RWPE1 (cell line): Measurements from ENCODE around the gene HORMAD2.

ENCODE experiments used
- CTCF ChIA-PET: fragments of 350-600 bp; sonication (Branson Sonifier 250); formaldehyde crosslinking; extraction: SDS; loops from one replicate; lab custom pipeline; 2021; lab: Yijun Ruan, JAX
- POLR2A ChIA-PET: fragments of 400-600 bp; formaldehyde crosslinking; extraction: SDS; loops from one replicate; lab custom pipeline; 2020; ENCODE audit warnings: antibody characterized with exemption; ENCODE audit not compliant: low non-redundant PET; lab: Yijun Ruan, JAX
- DNase-seq: peaks from one replicate; pipeline ENCODE4 v3.0.0; 2012; ENCODE audit warnings: low spot score
- H3K27ac ChIP-seq: fragments of 450-650 bp; 2 replicates; pipeline ENCODE4 v1.5.1; 2017
- TF ChIP-seq, protein P1 (sequence below): fragments of 450-650 bp; conservative IDR thresholded peaks from 2 replicates; pipeline ENCODE4 v1.5.1; 2017; ENCODE audit warnings: low read depth, mild to moderate bottlenecking

Gene HORMAD2

DNA sequence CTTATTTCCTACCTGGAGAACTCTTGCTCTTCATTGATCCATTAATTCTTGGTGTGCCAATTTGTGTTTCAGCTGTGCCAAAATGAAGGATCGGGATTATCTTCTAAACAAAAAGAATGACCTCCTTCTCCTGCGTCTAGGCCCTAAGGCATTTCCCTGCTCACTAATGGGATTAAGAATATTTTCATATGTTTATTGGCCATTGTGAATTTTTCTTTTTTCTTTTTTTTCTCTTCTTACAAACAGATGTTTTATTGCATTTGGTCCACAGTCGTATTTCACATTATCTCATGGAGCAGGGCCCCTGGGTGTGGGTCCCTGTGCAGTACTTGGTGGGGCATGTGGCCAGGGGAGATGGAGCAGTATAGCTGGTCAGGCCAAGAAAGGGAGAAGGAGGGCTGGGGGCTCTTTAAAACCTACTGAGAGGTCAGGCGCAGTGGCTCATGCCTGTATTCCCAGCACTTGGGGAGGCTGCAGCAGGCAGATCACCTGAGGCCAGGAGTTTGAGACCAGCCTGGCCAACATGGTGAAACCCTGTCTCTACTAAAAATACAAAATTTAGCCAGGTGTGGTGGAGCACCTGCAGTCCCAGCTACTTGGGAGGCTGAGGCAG lies 35.3 kb upstream of the HORMAD2 start:
- no peak for DNase-seq
- TF ChIP-seq, protein P1, sequence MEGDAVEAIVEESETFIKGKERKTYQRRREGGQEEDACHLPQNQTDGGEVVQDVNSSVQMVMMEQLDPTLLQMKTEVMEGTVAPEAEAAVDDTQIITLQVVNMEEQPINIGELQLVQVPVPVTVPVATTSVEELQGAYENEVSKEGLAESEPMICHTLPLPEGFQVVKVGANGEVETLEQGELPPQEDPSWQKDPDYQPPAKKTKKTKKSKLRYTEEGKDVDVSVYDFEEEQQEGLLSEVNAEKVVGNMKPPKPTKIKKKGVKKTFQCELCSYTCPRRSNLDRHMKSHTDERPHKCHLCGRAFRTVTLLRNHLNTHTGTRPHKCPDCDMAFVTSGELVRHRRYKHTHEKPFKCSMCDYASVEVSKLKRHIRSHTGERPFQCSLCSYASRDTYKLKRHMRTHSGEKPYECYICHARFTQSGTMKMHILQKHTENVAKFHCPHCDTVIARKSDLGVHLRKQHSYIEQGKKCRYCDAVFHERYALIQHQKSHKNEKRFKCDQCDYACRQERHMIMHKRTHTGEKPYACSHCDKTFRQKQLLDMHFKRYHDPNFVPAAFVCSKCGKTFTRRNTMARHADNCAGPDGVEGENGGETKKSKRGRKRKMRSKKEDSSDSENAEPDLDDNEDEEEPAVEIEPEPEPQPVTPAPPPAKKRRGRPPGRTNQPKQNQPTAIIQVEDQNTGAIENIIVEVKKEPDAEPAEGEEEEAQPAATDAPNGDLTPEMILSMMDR, result no peak
- CTCF ChIA-PET, result interaction anchor here (0.6 kb wide), 1 partner anchor 13 kb away, joined by 4 read pairs; no protein-coding TSS in a partner anchor
- no peak overlapping the region for H3K27ac ChIP-seq
- POLR2A ChIA-PET, result no interaction called here

DNA sequence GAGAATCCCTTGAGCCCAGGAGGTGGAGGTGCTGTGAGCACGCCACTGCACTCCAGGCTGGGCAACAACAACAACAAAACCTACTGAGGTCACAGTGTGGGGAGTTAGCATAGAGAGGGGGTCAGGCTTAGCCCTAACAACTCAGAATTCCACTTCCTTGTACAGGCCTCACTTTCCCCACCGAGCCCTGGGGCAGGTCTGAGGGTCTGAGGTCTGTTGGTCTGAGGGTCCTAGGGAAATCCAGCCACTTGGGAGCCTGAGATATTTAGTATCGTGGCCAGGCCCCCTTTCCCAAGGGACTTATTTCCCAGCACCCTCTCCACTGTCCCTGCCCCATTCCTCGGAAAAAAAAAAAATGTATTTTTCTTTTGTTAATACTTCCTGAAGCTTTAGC lies 34.8 kb upstream of the HORMAD2 start:
- H3K27ac ChIP-seq, result no peak overlapping the region
- DNase-seq, result no peak
- TF ChIP-seq, protein P1, result no peak
- POLR2A ChIA-PET, result no interaction called here
- CTCF ChIA-PET, result interaction anchor here (0.6 kb wide), 1 partner anchor 320 kb away, joined by 3 read pairs; no protein-coding TSS in a partner anchor

DNA sequence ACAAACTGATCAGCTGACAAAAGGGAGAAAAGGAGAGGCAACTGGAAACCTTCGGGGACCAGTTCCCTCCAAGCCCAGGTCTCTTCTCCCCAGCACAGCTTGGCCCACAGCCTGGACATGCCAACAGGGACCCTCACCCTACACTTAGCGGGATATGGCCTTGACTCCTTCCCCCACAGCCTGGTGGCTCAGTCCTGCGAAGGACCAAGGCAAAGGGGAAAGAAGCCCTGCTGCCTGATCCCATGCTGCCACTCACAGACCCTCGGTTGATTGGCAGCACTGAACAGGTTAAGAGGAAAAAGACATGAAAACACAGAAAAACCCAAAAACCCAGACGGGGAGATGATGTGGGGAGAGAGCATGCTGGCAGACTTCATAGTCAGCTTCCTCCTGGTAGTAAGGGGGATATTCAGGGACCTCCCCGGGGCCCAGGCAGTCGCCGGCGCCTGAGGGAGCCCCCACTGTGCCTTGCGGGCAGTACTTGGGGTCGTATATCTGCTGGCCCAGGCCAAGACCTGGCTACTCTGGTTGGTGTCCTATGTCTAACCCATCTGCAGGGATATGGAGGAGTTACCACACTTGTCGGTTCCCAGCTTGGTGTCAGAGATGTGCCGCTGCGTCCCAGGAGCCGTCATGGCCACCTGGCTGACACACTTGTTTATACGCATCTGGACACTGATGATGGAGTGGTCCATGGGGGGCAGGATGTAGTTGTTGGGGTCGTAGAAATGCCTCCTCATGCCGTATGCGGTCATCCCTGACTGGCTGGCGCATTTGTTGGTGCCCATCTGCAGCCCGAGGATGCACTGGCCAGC lies 34.2 kb upstream of the HORMAD2 start:
- DNase-seq, result no peak
- TF ChIP-seq, protein P1, result no peak
- no peak overlapping the region for H3K27ac ChIP-seq
- POLR2A ChIA-PET, result no interaction called here
- CTCF ChIA-PET, result interaction anchor here (0.6 kb wide), 1 partner anchor 321 kb away, joined by 3 read pairs; no protein-coding TSS in a partner anchor

DNA sequence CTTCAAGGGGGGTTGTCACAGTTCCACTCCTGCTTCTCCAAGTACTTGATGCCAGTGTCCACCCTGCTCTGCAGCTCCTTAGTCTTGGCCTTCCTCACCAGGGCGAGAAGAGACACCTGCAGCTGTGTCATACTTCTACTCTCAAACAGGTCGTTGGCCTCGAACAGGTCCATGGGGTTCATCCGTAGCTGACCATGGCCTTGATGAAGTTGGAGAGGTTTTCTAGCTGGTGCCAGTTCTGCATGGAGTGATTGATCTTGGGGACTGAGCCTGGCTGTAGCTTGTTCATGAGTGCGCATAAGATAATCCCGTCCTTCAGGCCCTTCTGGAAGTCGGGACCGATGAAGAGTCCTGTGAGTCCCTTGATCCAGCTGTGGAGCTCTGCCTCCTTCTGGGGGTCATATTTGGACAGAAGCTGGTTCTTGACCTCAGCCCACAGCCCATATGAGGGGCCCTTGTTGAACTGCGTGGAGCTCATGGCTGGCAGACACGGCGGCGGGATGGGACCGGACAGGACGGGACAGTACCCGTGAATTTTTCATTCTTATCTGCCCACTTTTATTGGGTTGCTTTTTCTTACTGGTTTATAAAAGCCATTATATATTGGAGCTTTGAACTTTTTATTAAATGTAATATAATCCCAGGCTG lies 33.4 kb upstream of the HORMAD2 start:
- H3K27ac ChIP-seq, result no peak overlapping the region
- TF ChIP-seq, protein P1, result no peak
- ChIA-PET POLR2A (no interaction called here), CTCF (no interaction called here)
- DNase-seq, result no peak

DNA sequence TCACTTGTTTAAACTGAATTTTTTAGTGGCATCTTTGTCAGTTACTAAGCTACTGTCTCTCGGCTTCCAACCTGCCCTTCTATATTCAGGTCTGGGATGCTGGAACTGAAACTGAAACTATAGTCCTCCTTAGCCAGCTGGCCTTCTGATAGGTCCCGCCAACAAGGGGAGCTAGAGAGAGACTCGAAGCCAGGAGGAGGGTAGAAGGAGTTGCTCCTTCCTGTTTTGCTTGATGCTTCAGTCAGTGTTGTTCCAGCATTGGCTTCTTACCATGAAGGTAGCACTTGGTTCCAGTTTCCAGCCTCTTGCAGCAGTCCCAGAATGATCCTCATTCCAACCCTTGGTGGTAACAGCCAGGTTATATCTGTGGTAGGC lies 32.9 kb upstream of the HORMAD2 start:
- POLR2A ChIA-PET, result no interaction called here
- H3K27ac ChIP-seq, result no peak overlapping the region
- no peak for DNase-seq
- TF ChIP-seq, protein P1, result no peak
- CTCF ChIA-PET, result no interaction called here

DNA sequence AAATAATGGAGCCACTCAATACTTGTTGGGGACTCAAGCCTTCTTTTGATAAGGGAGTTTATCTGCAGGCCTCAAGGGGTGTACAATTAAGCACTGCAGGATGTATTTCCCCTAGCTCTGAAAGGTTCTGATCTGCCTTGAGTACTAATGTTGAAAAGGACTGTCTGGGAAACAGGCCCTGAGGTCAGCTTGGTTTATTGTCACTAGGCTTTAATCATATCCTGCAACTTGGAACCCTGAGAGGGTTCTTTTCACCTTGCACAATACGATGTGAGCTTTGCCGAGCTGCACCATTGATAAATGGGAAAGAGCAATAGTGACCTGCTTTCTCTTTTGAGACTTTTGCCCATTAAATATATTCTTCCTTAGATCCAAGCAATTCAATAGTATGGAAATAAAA lies 31.6 kb upstream of the HORMAD2 start:
- H3K27ac ChIP-seq, result no peak overlapping the region
- ChIA-PET POLR2A (no interaction called here), CTCF (no interaction called here)
- DNase-seq, result no peak
- TF ChIP-seq, protein P1, result no peak
